Osteocyte (in vitro differentiated cells): ENCODE measurements around the gene HSD11B2. TPM values are rescaled to one million over a fixed set of nuclear protein-coding genes. Genes with fewer than 3 reads are reported as not detected.

Experiments
- DNase-seq: peaks from one replicate; pipeline ENCODE4 v3.0.0; 2021; ENCODE audit warnings: mixed read lengths; ENCODE audit not compliant: unreplicated experiment; ENCODE audit errors: extremely low spot score
- H3K27ac Mint-ChIP-seq: one replicate; pipeline ENCODE4 v1.8.0; 2021; ENCODE audit warnings: mild to moderate bottlenecking, mixed read lengths; ENCODE audit not compliant: unreplicated experiment
- H3K27me3 Mint-ChIP-seq: one replicate; pipeline ENCODE4 v1.8.0; 2021; ENCODE audit warnings: mixed read lengths; ENCODE audit not compliant: unreplicated experiment
- H3K36me3 Mint-ChIP-seq: one replicate; pipeline ENCODE4 v1.8.0; 2021; ENCODE audit warnings: mixed read lengths; ENCODE audit not compliant: unreplicated experiment
- H3K4me1 Mint-ChIP-seq: one replicate; pipeline ENCODE4 v1.8.0; 2021; ENCODE audit warnings: mixed read lengths; ENCODE audit not compliant: unreplicated experiment
- H3K4me3 Mint-ChIP-seq: one replicate; pipeline ENCODE4 v1.8.0; 2021; ENCODE audit warnings: mild to moderate bottlenecking, moderate library complexity, mixed read lengths; ENCODE audit not compliant: unreplicated experiment
- H3K9me3 Mint-ChIP-seq: one replicate; pipeline ENCODE4 v1.8.0; 2021; ENCODE audit warnings: mixed read lengths; ENCODE audit not compliant: unreplicated experiment
- CTCF ChIP-seq: fragments of 200-600 bp; sonication (generic); IDR thresholded peaks from 2 replicates; pipeline ENCODE4 v1.5.0; 2021; ENCODE audit warnings: antibody characterized with exemption, mild to moderate bottlenecking, moderate library complexity
- total RNA-seq: library from RNA; stranded (reverse); gene quantifications from 2 replicates; pipeline ENCODE4 v1.2.1, GENCODE V29; 2021

Gene HSD11B2
- total RNA-seq, 1 donor from 2014 or later: 0.40 TPM

GRCh38 chr16:67391424-67392300, 39.3 kb upstream of the HSD11B2 start:
- H3K9me3 Mint-ChIP-seq: no peaks in the 10 kb centered on the region
- TF ChIP-seq CTCF: no peak
- H3K4me1 Mint-ChIP-seq: peaks cover 26% of the 10 kb centered on the region
- H3K4me3 Mint-ChIP-seq: no peak overlapping the region
- no peaks in the 10 kb centered on the region for H3K36me3 Mint-ChIP-seq
- H3K27me3 Mint-ChIP-seq: peaks cover 5% of the 10 kb centered on the region
- no peak overlapping the region for H3K27ac Mint-ChIP-seq
- no peak for DNase-seq

GRCh38 chr16:67392301-67393059, 38.4 kb upstream of the HSD11B2 start:
- Mint-ChIP-seq H3K27me3 (peaks cover 5% of the 10 kb centered on the region), H3K9me3 (no peaks in the 10 kb centered on the region), H3K27ac (no peak overlapping the region), H3K4me3 (no peak overlapping the region), H3K36me3 (no peaks in the 10 kb centered on the region), H3K4me1 (peaks cover 30% of the 10 kb centered on the region)
- TF ChIP-seq CTCF: no peak
- DNase-seq: no peak

- peaks cover 30% of the 10 kb centered on the region for H3K4me1 Mint-ChIP-seq
- H3K27me3 Mint-ChIP-seq: peaks cover 2% of the 10 kb centered on the region
- DNase-seq: peak; percentile 96
- H3K36me3 Mint-ChIP-seq: no peaks in the 10 kb centered on the region
- peak; percentile 72 for TF ChIP-seq CTCF
- peak within 1 kb of the TSS; percentile 62 for H3K27ac Mint-ChIP-seq
- peak within 1 kb of the TSS; percentile 50 for H3K4me3 Mint-ChIP-seq
- H3K9me3 Mint-ChIP-seq: no peaks in the 10 kb centered on the region
Measured at GRCh38 chr16:67393111-67393787, 37.7 kb upstream of the HSD11B2 start, which contains the start of gene TPPP3. TSS of gene TPPP3 (minus strand) at chr16:67393498. CDS start at chr16:67391111, 2,387 bp downstream.

GRCh38 chr16:67393788-67394154, 37.1 kb upstream of the HSD11B2 start:
- no peak for TF ChIP-seq CTCF
- Mint-ChIP-seq H3K27me3 (no peaks in the 10 kb centered on the region), H3K27ac (peak overlapping the region; percentile 62), H3K4me1 (peaks cover 30% of the 10 kb centered on the region), H3K9me3 (no peaks in the 10 kb centered on the region), H3K4me3 (peak overlapping the region; percentile 48), H3K36me3 (no peaks in the 10 kb centered on the region)
- DNase-seq: no peak
